Kidney (tissue), 14 donors: ENCODE measurements around the gene TNRC6A. TPM values are rescaled to one million over a fixed set of nuclear protein-coding genes. Genes with fewer than 3 reads are reported as not detected.

Experiments used
- DNase-seq, 5 donors: peaks; one replicate each; pipeline ENCODE4 v3.0.0-alpha.2; 2013 to 2020
- FAIRE-seq: peaks from 2 replicates; lab custom pipeline; 2012; peaks lifted over from hg19 to GRCh38; lab: Jason Lieb, UNC
- H3K27ac ChIP-seq, 2 donors: one replicate each; pipeline ENCODE4 v1.7.0; 2013; ENCODE audit warnings: low read depth in 2 of 2, low read length in 2 of 2, inconsistent platforms in 1 of 2
- H3K27me3 ChIP-seq: one replicate; pipeline ENCODE4 v1.7.1; 2013; ENCODE audit warnings: low read length, inconsistent platforms; ENCODE audit not compliant: control insufficient read depth, insufficient read depth
- H3K36me3 ChIP-seq, 3 donors: one replicate each; pipeline versions ENCODE4 v1.7.0 to v1.7.1; 2013; ENCODE audit warnings: low read length in 3 of 3, control low read depth in 1 of 3, inconsistent platforms in 1 of 3; ENCODE audit not compliant: insufficient read depth in 3 of 3, control insufficient read depth in 2 of 3
- H3K4me1 ChIP-seq, 3 donors: one replicate each; pipeline versions ENCODE4 v1.7.0 to v1.7.1; 2013; ENCODE audit warnings: low read length in 3 of 3, inconsistent platforms in 1 of 3, low read depth in 1 of 3; ENCODE audit not compliant: control insufficient read depth in 2 of 3, insufficient read depth in 2 of 3
- H3K4me3 ChIP-seq, 3 donors: one replicate each; pipeline versions ENCODE4 v1.7.0 to v1.8.1; 2013; ENCODE audit warnings: low read length in 3 of 3, control low read depth in 1 of 3, inconsistent platforms in 1 of 3
- H3K9ac ChIP-seq, 3 donors: one replicate each; pipeline versions ENCODE4 v1.7.0 to v1.7.1; 2013; ENCODE audit warnings: low read length in 3 of 3, control low read depth in 1 of 3, inconsistent platforms in 1 of 3
- H3K9me3 ChIP-seq, 3 donors: one replicate each; pipeline versions ENCODE4 v1.7.0 to v1.7.1; 2013; ENCODE audit warnings: low read length in 3 of 3, control low read depth in 1 of 3, inconsistent platforms in 1 of 3; ENCODE audit not compliant: control insufficient read depth in 2 of 3, insufficient read depth in 1 of 3
- intact Hi-C: fragments of 100-400 bp; cut with DNase I; formaldehyde crosslinking; loops from one replicate; pipeline ENCODE4 v1.11.1; 2022
- polyA plus RNA-seq: library from polyadenylated mRNA; stranded (reverse); fragments of 350-450 nt; fragmentation: Illumina TruSeq; extraction: RNeasy Lipid Tissue Mini Kit (QIAGEN cat#74804); gene quantifications from one replicate; pipeline ENCODE4 v1.2.3, GENCODE V29; 2014; ENCODE audit warnings: low read depth, low replicate concordance; ENCODE audit not compliant: insufficient read depth
- total RNA-seq: library from RNA; stranded (reverse); fragmentation: NEBNext Ultra II Directional; extraction: Animal tissue kit (Norgen Biotek cat#: 25700); gene quantifications from one replicate; pipeline ENCODE4 v1.2.1, GENCODE V29; 2021
- TF ChIP-seq, protein P1 (sequence below): IDR thresholded peaks from 3 replicates; pipeline ENCODE4 v1.5.1; 2012; ENCODE audit warnings: mild to moderate bottlenecking, moderate library complexity, borderline replicate concordance; ENCODE audit not compliant: insufficient read depth; ENCODE audit errors: extremely low read depth
- donor health status: control.
- donor health status: control.
- donor health status: control.
- donor health status: control.
- donor health status: control.
- donor health status: DM: yes; HTN: yes; CAD: no.
- donor health status: Normal renal cell carcinoma (clear cell type).

Gene TNRC6A
- total and polyA plus RNA-seq, 2 donors from 2014 or later = 8.0 to 61.9 TPM

DNA sequence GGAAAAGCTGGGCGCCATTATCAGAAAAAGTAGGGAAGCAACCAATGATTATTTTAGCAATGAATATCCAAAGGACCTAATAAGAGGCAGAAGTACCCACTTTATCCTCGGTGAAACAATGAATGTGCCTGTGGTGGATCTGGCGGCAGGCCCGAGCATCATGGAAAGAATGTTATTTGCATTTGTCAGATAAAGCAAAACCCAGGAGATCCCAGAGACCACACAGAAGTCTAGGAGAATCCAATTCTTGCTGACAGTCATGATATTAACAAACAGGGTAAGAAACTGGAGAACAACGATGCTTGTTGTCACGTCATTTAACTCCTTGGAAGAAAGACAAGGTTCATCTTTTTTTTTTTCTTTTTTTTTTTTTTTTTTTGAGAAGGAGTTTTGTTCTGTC, 12.0 kb upstream of the TNRC6A start:
- TF ChIP-seq, protein P1, sequence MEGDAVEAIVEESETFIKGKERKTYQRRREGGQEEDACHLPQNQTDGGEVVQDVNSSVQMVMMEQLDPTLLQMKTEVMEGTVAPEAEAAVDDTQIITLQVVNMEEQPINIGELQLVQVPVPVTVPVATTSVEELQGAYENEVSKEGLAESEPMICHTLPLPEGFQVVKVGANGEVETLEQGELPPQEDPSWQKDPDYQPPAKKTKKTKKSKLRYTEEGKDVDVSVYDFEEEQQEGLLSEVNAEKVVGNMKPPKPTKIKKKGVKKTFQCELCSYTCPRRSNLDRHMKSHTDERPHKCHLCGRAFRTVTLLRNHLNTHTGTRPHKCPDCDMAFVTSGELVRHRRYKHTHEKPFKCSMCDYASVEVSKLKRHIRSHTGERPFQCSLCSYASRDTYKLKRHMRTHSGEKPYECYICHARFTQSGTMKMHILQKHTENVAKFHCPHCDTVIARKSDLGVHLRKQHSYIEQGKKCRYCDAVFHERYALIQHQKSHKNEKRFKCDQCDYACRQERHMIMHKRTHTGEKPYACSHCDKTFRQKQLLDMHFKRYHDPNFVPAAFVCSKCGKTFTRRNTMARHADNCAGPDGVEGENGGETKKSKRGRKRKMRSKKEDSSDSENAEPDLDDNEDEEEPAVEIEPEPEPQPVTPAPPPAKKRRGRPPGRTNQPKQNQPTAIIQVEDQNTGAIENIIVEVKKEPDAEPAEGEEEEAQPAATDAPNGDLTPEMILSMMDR = no peak
- Histone ChIP-seq H3K9me3 (no peaks in the 10 kb centered on the region), H3K4me3 (no peak overlapping the region), H3K27ac (no peak overlapping the region), H3K4me1 (no peaks in the 10 kb centered on the region), H3K36me3 (no peaks in the 10 kb centered on the region), H3K9ac (no peak overlapping the region), H3K27me3 (no peaks in the 10 kb centered on the region)
- intact Hi-C loops = no loop called here
- no peak for DNase-seq
- FAIRE-seq = no peak

DNA sequence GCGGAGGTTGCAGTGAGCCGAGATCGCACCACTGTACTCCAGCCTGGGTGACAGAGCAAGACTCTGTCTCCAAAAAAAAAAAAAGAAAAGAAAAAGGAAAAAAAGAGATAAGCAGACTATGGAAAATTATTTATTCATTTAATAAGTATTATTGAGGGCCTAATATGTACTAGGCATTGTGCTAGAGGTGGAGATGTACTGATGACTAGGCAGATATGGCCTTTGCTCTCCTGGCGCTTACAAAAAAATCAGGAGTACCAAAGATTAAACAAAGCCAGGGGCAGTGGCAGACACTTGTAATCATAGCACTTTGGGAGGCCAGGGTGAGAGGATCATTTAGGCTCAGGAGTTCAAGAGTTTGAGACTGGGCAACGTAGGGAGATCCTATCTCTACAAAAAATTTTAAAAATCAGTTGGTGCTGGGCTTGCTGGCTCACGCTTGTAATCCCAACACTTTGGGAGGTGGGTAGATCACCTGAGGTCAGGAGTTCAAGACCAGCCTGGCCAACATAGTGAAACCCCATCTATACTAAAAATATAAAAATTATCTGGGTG, 10.4 kb upstream of the TNRC6A start:
- FAIRE-seq = no peak

DNA sequence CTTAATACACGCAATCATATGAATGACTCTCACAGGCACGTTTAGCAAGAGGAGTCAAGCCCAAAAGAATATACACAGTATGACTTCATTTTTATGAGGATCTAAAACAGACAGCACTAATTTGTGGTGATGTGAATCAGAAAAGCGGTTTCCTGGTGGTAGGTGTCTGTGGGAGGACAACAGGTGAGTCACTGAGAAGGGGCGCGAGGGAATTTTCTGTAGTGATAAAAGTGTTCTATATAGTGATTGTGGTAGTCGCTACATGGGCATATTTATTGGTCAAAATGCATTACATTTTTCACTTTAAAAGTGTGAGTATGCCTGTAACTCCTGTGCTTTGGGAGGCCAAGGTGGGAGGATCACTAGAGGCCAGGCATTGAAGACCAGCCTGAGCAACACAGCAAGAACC, 7.6 kb upstream of the TNRC6A start:
- intact Hi-C loops = no loop called here
- H3K36me3 ChIP-seq = no peaks in the 10 kb centered on the region

More for the DNA sequence above, 10.4 kb upstream of the TNRC6A start:
- DNase-seq = no peak
- no peaks in the 10 kb centered on the region for H3K9me3 ChIP-seq
- no peak overlapping the region for H3K27ac ChIP-seq
- no peaks in the 10 kb centered on the region for H3K4me1 ChIP-seq
- H3K27me3 ChIP-seq = no peaks in the 10 kb centered on the region
- intact Hi-C loops = no loop called here
- H3K9ac ChIP-seq = no peak overlapping the region
- H3K36me3 ChIP-seq = no peaks in the 10 kb centered on the region
- TF ChIP-seq, protein P1 = no peak
- no peak overlapping the region for H3K4me3 ChIP-seq

More for the DNA sequence above, 7.6 kb upstream of the TNRC6A start:
- no peaks in the 10 kb centered on the region for H3K4me1 ChIP-seq
- no peaks in the 10 kb centered on the region for H3K27me3 ChIP-seq
- TF ChIP-seq, protein P1 = no peak
- FAIRE-seq = no peak
- H3K9me3 ChIP-seq = no peaks in the 10 kb centered on the region
- no peak overlapping the region for H3K9ac ChIP-seq
- H3K27ac ChIP-seq = no peak overlapping the region
- no peak overlapping the region for H3K4me3 ChIP-seq
- DNase-seq = no peak
